Peyer's patch (tissue), 4 donors: ENCODE results near the gene TAAR5. TPM values are rescaled to one million over a fixed set of nuclear protein-coding genes. Genes with fewer than 3 reads are reported as not detected.

ENCODE experiments used
- DNase-seq, 3 donors: peaks; one replicate each; pipeline ENCODE4 v3.0.0-alpha.2; 2017 to 2019
- H3K27ac ChIP-seq, 4 donors: fragments of 200-600 bp; sonication (generic); one replicate each; pipeline ENCODE4 v1.5.1; 2016 to 2019
- H3K27me3 ChIP-seq, 2 donors: fragments of 200-600 bp; sonication (generic); one replicate each; pipeline ENCODE4 v1.5.1; 2019
- H3K36me3 ChIP-seq, 3 donors: fragments of 200-600 bp; sonication (generic); one replicate each; pipeline ENCODE4 v1.5.1; 2016 to 2019
- H3K4me1 ChIP-seq, 4 donors: fragments of 200-600 bp; sonication (generic); one replicate each; pipeline ENCODE4 v1.5.1; 2016 to 2019
- H3K4me3 ChIP-seq, 4 donors: fragments of 200-600 bp; sonication (generic); 1 replicate in 3 of 4; 2 replicates in 1 of 4; pipeline ENCODE4 v1.5.1; 2016 to 2019; ENCODE audit warnings: mild to moderate bottlenecking in 1 of 4
- H3K9me3 ChIP-seq, 4 donors: fragments of 200-600 bp; sonication (generic); one replicate each; pipeline ENCODE4 v1.5.1; 2016 to 2019; ENCODE audit warnings: mild to moderate bottlenecking in 1 of 4
- CTCF ChIP-seq, 6 experiments: fragments of 450-650 bp in 4 of 6; fragments of 200-600 bp in 2 of 6; sonication (generic) in 1 of 6; IDR thresholded peaks; one replicate each; pipeline ENCODE4 v1.5.1; 2017 to 2019; ENCODE audit warnings: antibody characterized with exemption in 6 of 6, mild to moderate bottlenecking in 3 of 6, moderate library complexity in 1 of 6
- POLR2A ChIP-seq, 2 donors: fragments of 450-650 bp; IDR thresholded peaks; one replicate each; pipeline ENCODE4 v1.5.1; 2017; ENCODE audit warnings: antibody characterized with exemption in 2 of 2, mild to moderate bottlenecking in 2 of 2, moderate library complexity in 2 of 2
- total RNA-seq, 4 donors: library from RNA; depleted of rRNA; stranded (reverse); fragments of >200 nt; gene quantifications; one replicate each; pipeline ENCODE4 v1.1.0, GENCODE V29; 2016

Gene TAAR5
- total RNA-seq, 4 donors from 2014 or later = not detected

GRCh38 chr6:132590362-132590761, 821 bp upstream of the TAAR5 start:
- H3K4me1 ChIP-seq = no peaks in the 10 kb centered on the region
- no peaks in the 10 kb centered on the region for H3K27me3 ChIP-seq
- no peak overlapping the region for H3K4me3 ChIP-seq
- no peak for TF ChIP-seq POLR2A (IDR thresholded peaks at IDR 0.05)
- TF ChIP-seq CTCF (IDR thresholded peaks at IDR 0.05) = no peak
- no peaks in the 10 kb centered on the region for H3K36me3 ChIP-seq
- no peak for DNase-seq
- no peak overlapping the region for H3K27ac ChIP-seq
- H3K9me3 ChIP-seq = no peaks in the 10 kb centered on the region

GRCh38 chr6:132587424-132587823, 2.1 kb downstream of the TAAR5 start:
- TF ChIP-seq POLR2A (IDR thresholded peaks at IDR 0.05) (no peak), CTCF (IDR thresholded peaks at IDR 0.05) (no peak)
- no peaks in the 10 kb centered on the region for H3K36me3 ChIP-seq
- DNase-seq = no peak
- H3K27ac ChIP-seq = no peak overlapping the region
- H3K9me3 ChIP-seq = no peaks in the 10 kb centered on the region
- no peaks in the 10 kb centered on the region for H3K4me1 ChIP-seq
- no peak overlapping the region for H3K4me3 ChIP-seq
- no peaks in the 10 kb centered on the region for H3K27me3 ChIP-seq

GRCh38 chr6:132584698-132585097, 4.8 kb downstream of the TAAR5 start:
- Histone ChIP-seq H3K27me3 (no peaks in the 10 kb centered on the region), H3K4me1 (no peaks in the 10 kb centered on the region), H3K9me3 (no peaks in the 10 kb centered on the region), H3K36me3 (no peaks in the 10 kb centered on the region), H3K4me3 (no peak overlapping the region), H3K27ac (no peak overlapping the region)
- TF ChIP-seq CTCF (IDR thresholded peaks at IDR 0.05) (no peak), POLR2A (IDR thresholded peaks at IDR 0.05) (no peak)
- no peak for DNase-seq

GRCh38 chr6:132571774-132572173, 17.8 kb downstream of the TAAR5 start:
- Histone ChIP-seq H3K4me1 (no peaks in the 10 kb centered on the region), H3K4me3 (no peak overlapping the region), H3K36me3 (no peaks in the 10 kb centered on the region), H3K27ac (no peak overlapping the region), H3K9me3 (no peaks in the 10 kb centered on the region), H3K27me3 (no peaks in the 10 kb centered on the region)
- TF ChIP-seq CTCF (IDR thresholded peaks at IDR 0.05) = no peak
- DNase-seq = no peak

GRCh38 chr6:132570221-132570777, 19.2 kb downstream of the TAAR5 start, which contains the start of gene TAAR6:
Gene TAAR6 (plus strand): TSS chr6:132570322. CDS start chr6:132570322, 0 bp downstream.
- Histone ChIP-seq H3K27ac (no peak within 1 kb of the TSS), H3K4me3 (no peak within 1 kb of the TSS), H3K9me3 (no peaks in the 10 kb centered on the region), H3K4me1 (no peaks in the 10 kb centered on the region), H3K36me3 (no peaks in the 10 kb centered on the region), H3K27me3 (no peaks in the 10 kb centered on the region)
- TF ChIP-seq POLR2A (IDR thresholded peaks at IDR 0.05) = no peak
- TF ChIP-seq CTCF (IDR thresholded peaks at IDR 0.05) = no peak
- no peak for DNase-seq

GRCh38 chr6:132569170-132569569, 20.4 kb downstream of the TAAR5 start:
- no peaks in the 10 kb centered on the region for H3K36me3 ChIP-seq
- no peaks in the 10 kb centered on the region for H3K9me3 ChIP-seq
- no peak overlapping the region for H3K27ac ChIP-seq
- DNase-seq = no peak
- H3K4me1 ChIP-seq = no peaks in the 10 kb centered on the region
- H3K4me3 ChIP-seq = no peak overlapping the region
- TF ChIP-seq CTCF (IDR thresholded peaks at IDR 0.05) (no peak), POLR2A (IDR thresholded peaks at IDR 0.05) (no peak)
- H3K27me3 ChIP-seq = no peaks in the 10 kb centered on the region
